MCF 10A (cell line): ENCODE data around the gene NR0B2. TPM values are rescaled to one million over a fixed set of nuclear protein-coding genes. Genes with fewer than 3 reads are reported as not detected.

Experiments used
- BruUV-seq: library from RNA; stranded (reverse); fragments of 400-500 nt; replicated peaks from 2 replicates; lab custom pipeline; 2021; lab: Mats Ljungman, UMichigan
- CTCF ChIA-PET: fragments of 300-600 bp; sonication (Branson Sonifier 250); formaldehyde crosslinking; extraction: SDS; loops from one replicate; lab custom pipeline; 2021; ENCODE audit warnings: antibody characterized with exemption, inconsistent platforms; lab: Yijun Ruan, JAX
- POLR2A ChIA-PET: fragments of 300-600, 350-650 bp; sonication (Branson Sonifier 250); formaldehyde crosslinking; extraction: SDS; loops from one replicate; lab custom pipeline; 2020; ENCODE audit warnings: antibody characterized with exemption, inconsistent platforms; lab: Yijun Ruan, JAX
- DNase-seq: peaks from one replicate; pipeline ENCODE4 v3.0.0-alpha.2; 2018; ENCODE audit not compliant: unreplicated experiment
- H3K27ac Mint-ChIP-seq: one replicate; pipeline ENCODE4 v1.8.0; 2022; ENCODE audit warnings: mild to moderate bottlenecking, low read depth, mixed read lengths; ENCODE audit not compliant: unreplicated experiment
- H3K27me3 Mint-ChIP-seq: one replicate; pipeline ENCODE4 v1.8.0; 2022; ENCODE audit warnings: mixed read lengths; ENCODE audit not compliant: insufficient read depth, unreplicated experiment
- H3K36me3 Mint-ChIP-seq: one replicate; pipeline ENCODE4 v1.8.0; 2022; ENCODE audit warnings: mild to moderate bottlenecking, moderate library complexity, mixed read lengths; ENCODE audit not compliant: insufficient read depth, unreplicated experiment
- H3K4me1 Mint-ChIP-seq: one replicate; pipeline ENCODE4 v1.8.0; 2022; ENCODE audit warnings: mixed read lengths; ENCODE audit not compliant: insufficient read depth, unreplicated experiment
- H3K4me3 Mint-ChIP-seq: one replicate; pipeline ENCODE4 v1.8.0; 2022; ENCODE audit warnings: mild to moderate bottlenecking, moderate library complexity, mixed read lengths; ENCODE audit not compliant: unreplicated experiment
- H3K9me3 Mint-ChIP-seq: one replicate; pipeline ENCODE4 v1.8.0; 2022; ENCODE audit warnings: mixed read lengths; ENCODE audit not compliant: unreplicated experiment
- intact Hi-C: fragments of 100-400 bp; cut with micrococcal nuclease; formaldehyde crosslinking; loops from 2 replicates; pipeline ENCODE4 v1.14.1; 2022
- total RNA-seq: library from RNA; stranded (reverse); gene quantifications from 2 replicates; pipeline ENCODE4 v1.2.3, GENCODE V29; 2022
- TF ChIP-seq, protein P1 (sequence below): fragments of 200-600 bp; IDR thresholded peaks from one replicate; pipeline ENCODE4 v1.8.0; 2022; ENCODE audit warnings: antibody characterized with exemption, mild to moderate bottlenecking; ENCODE audit not compliant: unreplicated experiment

Gene NR0B2
- total RNA-seq, 1 experiment from 2014 or later = not detected

DNA sequence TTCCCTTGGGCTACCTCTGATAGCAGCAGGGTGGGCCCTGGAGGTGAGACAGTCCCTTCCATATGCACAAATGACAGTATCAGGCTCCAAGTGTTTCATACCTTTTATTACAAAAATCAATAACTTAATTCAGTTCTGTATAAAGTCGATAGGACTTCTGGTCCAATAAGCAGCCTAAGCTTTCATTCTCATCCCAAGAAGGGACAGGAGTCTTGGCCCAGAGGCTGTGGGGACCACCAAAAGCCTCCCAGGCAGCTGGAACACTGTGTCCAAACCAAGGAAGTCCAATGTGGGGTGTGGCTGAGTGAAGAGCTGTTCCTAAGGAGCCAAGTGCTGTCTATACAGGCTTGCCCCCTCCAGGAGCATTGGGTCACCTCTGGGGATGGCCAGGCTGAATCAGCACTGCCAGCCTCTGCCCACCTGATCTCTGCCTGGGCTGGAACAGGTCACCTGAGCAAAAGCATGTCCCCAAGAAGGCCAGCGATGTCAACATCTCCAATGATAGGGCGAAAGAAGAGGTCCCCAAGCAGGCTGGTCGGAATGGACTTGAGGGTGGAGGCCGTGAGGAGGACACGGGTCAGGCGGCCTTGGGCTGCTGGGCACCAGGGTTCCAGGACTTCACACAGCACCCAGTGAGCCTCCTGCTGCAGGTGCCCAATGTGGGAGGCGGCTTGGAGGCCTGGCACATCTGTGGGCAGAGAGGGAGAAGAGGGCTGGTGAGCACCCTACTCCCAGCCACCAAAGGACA lies 2.2 kb downstream of the NR0B2 start:
- Mint-ChIP-seq H3K9me3 (no peaks in the 10 kb centered on the region), H3K27ac (no peak overlapping the region), H3K36me3 (no peaks in the 10 kb centered on the region), H3K4me3 (no peak overlapping the region), H3K4me1 (peaks cover 15% of the 10 kb centered on the region), H3K27me3 (no peaks in the 10 kb centered on the region)
- POLR2A ChIA-PET = interaction anchor here (2.5 kb wide), 1 partner anchor 11 kb away, joined by 12 read pairs; the partner anchor contains the start of gene GPATCH3
- CTCF ChIA-PET = no interaction called here
- intact Hi-C loops = no loop called here
- TF ChIP-seq, protein P1, sequence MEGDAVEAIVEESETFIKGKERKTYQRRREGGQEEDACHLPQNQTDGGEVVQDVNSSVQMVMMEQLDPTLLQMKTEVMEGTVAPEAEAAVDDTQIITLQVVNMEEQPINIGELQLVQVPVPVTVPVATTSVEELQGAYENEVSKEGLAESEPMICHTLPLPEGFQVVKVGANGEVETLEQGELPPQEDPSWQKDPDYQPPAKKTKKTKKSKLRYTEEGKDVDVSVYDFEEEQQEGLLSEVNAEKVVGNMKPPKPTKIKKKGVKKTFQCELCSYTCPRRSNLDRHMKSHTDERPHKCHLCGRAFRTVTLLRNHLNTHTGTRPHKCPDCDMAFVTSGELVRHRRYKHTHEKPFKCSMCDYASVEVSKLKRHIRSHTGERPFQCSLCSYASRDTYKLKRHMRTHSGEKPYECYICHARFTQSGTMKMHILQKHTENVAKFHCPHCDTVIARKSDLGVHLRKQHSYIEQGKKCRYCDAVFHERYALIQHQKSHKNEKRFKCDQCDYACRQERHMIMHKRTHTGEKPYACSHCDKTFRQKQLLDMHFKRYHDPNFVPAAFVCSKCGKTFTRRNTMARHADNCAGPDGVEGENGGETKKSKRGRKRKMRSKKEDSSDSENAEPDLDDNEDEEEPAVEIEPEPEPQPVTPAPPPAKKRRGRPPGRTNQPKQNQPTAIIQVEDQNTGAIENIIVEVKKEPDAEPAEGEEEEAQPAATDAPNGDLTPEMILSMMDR = no peak
- DNase-seq = no peak
- no TSS peak for BruUV-seq

DNA sequence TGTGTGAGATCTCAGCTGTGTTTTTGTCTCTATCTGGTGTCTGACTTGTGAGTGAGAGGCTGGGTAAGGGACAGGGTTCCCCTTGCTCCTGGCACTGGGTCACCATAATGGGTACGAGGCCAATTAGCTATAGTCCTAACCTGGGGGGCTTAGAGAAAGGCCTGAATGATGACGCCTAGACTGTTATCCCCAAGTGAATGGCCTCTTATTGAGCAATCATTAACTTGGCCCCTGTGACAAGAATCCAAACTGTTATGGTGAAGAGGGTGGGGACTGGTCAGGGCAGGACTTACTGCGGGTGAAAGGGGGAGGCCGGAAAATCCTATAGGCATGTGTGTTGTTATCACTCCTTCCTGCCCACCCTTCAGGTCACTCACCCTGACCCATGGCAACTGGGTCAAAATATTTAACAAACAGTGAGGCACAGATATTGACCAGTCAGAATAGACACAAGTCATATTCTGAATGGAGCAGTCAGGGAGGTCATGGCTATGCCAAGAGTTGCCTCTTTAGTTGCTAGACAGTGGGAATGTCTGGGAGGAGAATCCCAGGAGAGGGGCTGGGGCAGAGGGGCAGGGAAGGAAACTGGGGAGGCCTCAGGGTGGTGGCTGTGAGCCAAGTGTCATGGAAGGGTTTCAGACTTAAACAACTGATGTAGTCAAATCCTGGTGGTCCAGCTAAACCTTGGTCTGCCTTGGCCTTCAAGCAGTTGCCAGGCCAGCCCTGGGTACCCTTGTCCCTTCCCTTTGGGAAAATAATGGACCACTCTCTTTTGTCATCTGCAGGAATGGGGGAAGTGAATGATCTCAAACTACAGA lies 3.2 kb downstream of the NR0B2 start:
- Mint-ChIP-seq H3K4me1 (peaks cover 15% of the 10 kb centered on the region), H3K9me3 (no peaks in the 10 kb centered on the region), H3K36me3 (no peaks in the 10 kb centered on the region), H3K4me3 (no peak overlapping the region), H3K27me3 (no peaks in the 10 kb centered on the region), H3K27ac (no peak overlapping the region)
- POLR2A ChIA-PET = interaction anchor here (1.0 kb wide), 1 partner anchor 11 kb away, joined by 3 read pairs; the partner anchor contains the start of gene GPATCH3
- no TSS peak for BruUV-seq
- intact Hi-C loops = no loop called here
- TF ChIP-seq, protein P1 = no peak
- CTCF ChIA-PET = interaction anchor here (0.5 to 1.2 kb wide), 2 partner anchors 224 to 484 kb away, joined by 3 to 4 read pairs; no protein-coding TSS in a partner anchor
- no peak for DNase-seq

DNA sequence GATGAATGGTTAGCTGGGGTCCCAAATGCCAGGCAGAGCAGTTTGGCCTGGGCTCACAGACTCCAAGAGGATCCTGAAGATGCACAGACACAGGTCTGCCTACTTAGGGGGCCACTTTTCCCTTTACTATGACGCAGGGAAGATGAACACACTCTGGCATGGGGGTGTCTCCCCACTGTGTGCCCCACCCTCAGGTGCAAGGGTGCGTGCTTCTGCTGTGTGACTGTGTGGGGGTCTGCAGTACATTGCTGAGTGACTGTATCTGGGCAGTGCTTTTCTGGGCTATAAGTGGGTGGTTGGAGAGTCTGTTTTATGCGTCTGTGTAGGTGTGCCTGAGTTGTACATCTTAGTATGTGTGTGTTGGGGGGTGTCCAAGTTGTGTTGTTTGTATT lies 3.8 kb downstream of the NR0B2 start:
- BruUV-seq = no TSS peak
- Mint-ChIP-seq H3K27ac (no peak overlapping the region), H3K27me3 (no peaks in the 10 kb centered on the region), H3K4me3 (no peak overlapping the region), H3K9me3 (no peaks in the 10 kb centered on the region), H3K4me1 (peaks cover 15% of the 10 kb centered on the region), H3K36me3 (no peaks in the 10 kb centered on the region)
- TF ChIP-seq, protein P1 = no peak
- ChIA-PET POLR2A (interaction anchor here (1.0 kb wide), 1 partner anchor 10 kb away, joined by 3 read pairs; the partner anchor contains the start of gene GPATCH3), CTCF (interaction anchor here (0.5 to 1.2 kb wide), 2 partner anchors 224 to 485 kb away, joined by 3 to 4 read pairs; no protein-coding TSS in a partner anchor)
- no peak for DNase-seq
- intact Hi-C loops = no loop called here
